HG03432 (cell line): ENCODE results near the gene PRAMEF25.
"Not testable (repeated sequence)": the region's sequence is repeated elsewhere in the genome, so short reads cannot be mapped to it uniquely, and the experiment has no call there.

Source experiments
- ATAC-seq: cut with Tn5 transposase; IDR thresholded peaks from one replicate; pipeline ENCODE4 v1.9.1; 2021; ENCODE audit warnings: mild to moderate bottlenecking, moderate library complexity; ENCODE audit not compliant: unreplicated experiment

PRAMEF25 gene

GRCh38 chr1:13070474-13070873 lies at the start of gene PRAMEF25:
Gene PRAMEF25, plus strand, starts transcription at chr1:13070774. Its CDS starts 2,920 bp downstream, at chr1:13073694.
- ATAC-seq = not testable (repeated sequence)

GRCh38 chr1:13056475-13056874 lies 14.1 kb upstream of the PRAMEF25 start, which contains the start of gene PRAMEF27:
Gene PRAMEF27, minus strand, starts transcription at chr1:13056575. Its CDS starts 2,916 bp downstream, at chr1:13053659.
- ATAC-seq = not testable (repeated sequence)

- not testable (repeated sequence) for ATAC-seq
Observed at GRCh38 chr1:13116754-13117153, 46.2 kb downstream of the PRAMEF25 start, which contains the start of gene HNRNPCL2. Gene HNRNPCL2, minus strand, starts transcription at chr1:13116854. Its CDS starts 454 bp downstream, at chr1:13116400.
